OCI-LY1 (cell line): ENCODE data around the gene ATP11A.
"Not testable (repeated sequence)": the region's sequence is repeated elsewhere in the genome, so short reads cannot be mapped to it uniquely, and the experiment has no call there.

Experiments
- H2AFZ ChIP-seq: fragments of 200-600 bp; sonication (generic), shearing (Covaris generic); 2 replicates; pipeline ENCODE4 v1.6.0; 2014; ENCODE audit warnings: antibody characterized with exemption, mild to moderate bottlenecking, low read length
- H3F3A ChIP-seq: fragments of 200-600 bp; sonication (generic), shearing (Covaris generic); 2 replicates; pipeline ENCODE4 v1.6.0; 2014; ENCODE audit warnings: mild to moderate bottlenecking, antibody characterized with exemption, low read length, moderate library complexity; ENCODE audit not compliant: insufficient read depth
- H3K27ac ChIP-seq: fragments of 200-600 bp; sonication (generic); 2 replicates; pipeline ENCODE4 v1.5.1; 2014; ENCODE audit warnings: low read length, mixed run types, mild to moderate bottlenecking, low read depth; ENCODE audit not compliant: poor library complexity, severe bottlenecking
- H3K27me3 ChIP-seq: fragments of 200-600 bp; sonication (generic); 2 replicates; pipeline ENCODE4 v1.6.0; 2014; ENCODE audit warnings: antibody characterized with exemption, mild to moderate bottlenecking, low read length, moderate library complexity; ENCODE audit not compliant: insufficient read depth
- H3K36me3 ChIP-seq: fragments of 200-600 bp; sonication (generic); 2 replicates; pipeline ENCODE4 v1.6.1; 2014; ENCODE audit warnings: mild to moderate bottlenecking, antibody characterized with exemption, low read length, moderate library complexity, mixed read lengths; ENCODE audit not compliant: insufficient read depth
- H3K4me1 ChIP-seq: fragments of 200-600 bp; sonication (generic); 2 replicates; pipeline ENCODE4 v1.5.1; 2014; ENCODE audit warnings: mild to moderate bottlenecking, low read length, moderate library complexity; ENCODE audit not compliant: insufficient read depth, severe bottlenecking
- H3K4me2 ChIP-seq: fragments of 200-600 bp; sonication (generic), shearing (Covaris generic); 2 replicates; pipeline ENCODE4 v1.6.1; 2014; ENCODE audit warnings: low read length
- H3K4me3 ChIP-seq: fragments of 200-600 bp; sonication (generic); 2 replicates; pipeline ENCODE4 v1.5.1; 2014; ENCODE audit warnings: low read length, low read depth, mild to moderate bottlenecking, mixed read lengths; ENCODE audit not compliant: poor library complexity, severe bottlenecking
- H3K79me2 ChIP-seq: fragments of 200-600 bp; shearing (Covaris generic); 2 replicates; pipeline ENCODE4 v1.6.1; 2016; ENCODE audit warnings: mixed run types, low read length, mixed read lengths; ENCODE audit not compliant: insufficient read depth
- H3K9ac ChIP-seq: fragments of 200-600 bp; sonication (generic), shearing (Covaris generic); 2 replicates; pipeline ENCODE4 v1.6.1; 2014; ENCODE audit warnings: mild to moderate bottlenecking, low read length, mixed read lengths
- H3K9me2 ChIP-seq: fragments of 200-600 bp; sonication (generic), shearing (Covaris generic); 2 replicates; pipeline ENCODE4 v1.6.1; 2014; ENCODE audit warnings: low read depth, mild to moderate bottlenecking, low read length, mixed read lengths
- H3K9me3 ChIP-seq: fragments of 200-600 bp; shearing (Covaris generic); 2 replicates; pipeline ENCODE4 v1.6.1; 2014; ENCODE audit warnings: low read length, mixed read lengths
- H4K20me1 ChIP-seq: fragments of 200-600 bp; sonication (generic), shearing (Covaris generic); 2 replicates; pipeline ENCODE4 v1.6.0; 2016; ENCODE audit warnings: mild to moderate bottlenecking, low read length; ENCODE audit not compliant: insufficient read depth
- CTCF ChIP-seq: fragments of 200-600 bp; sonication (generic), shearing (Covaris generic); IDR thresholded peaks from 2 replicates; pipeline ENCODE4 v1.5.1; 2017; ENCODE audit warnings: mild to moderate bottlenecking, antibody characterized with exemption, low read length, moderate library complexity, mixed read lengths
- EZH2 ChIP-seq: fragments of 200-600 bp; sonication (generic), shearing (Covaris generic); IDR thresholded peaks from 2 replicates; pipeline ENCODE4 v1.8.0; 2017; ENCODE audit warnings: borderline replicate concordance, mixed run types, mild to moderate bottlenecking, antibody characterized with exemption, low read length, moderate library complexity, mixed read lengths

The ATP11A gene

GRCh38 chr13:112708560-112709240 lies 18.9 kb downstream of the ATP11A start:
- no peaks in the 10 kb centered on the region for H3K4me1 ChIP-seq
- no peaks in the 10 kb centered on the region; the same call in 1 of the 2 replicates for H3K36me3 ChIP-seq
- TF ChIP-seq CTCF (no peak), EZH2 (no peak)
- H3K4me3 ChIP-seq, result no peak overlapping the region
- no peaks in the 10 kb centered on the region for H3K79me2 ChIP-seq
- H3K9ac ChIP-seq, result no peak overlapping the region
- no peaks in the 10 kb centered on the region for H4K20me1 ChIP-seq
- H3F3A ChIP-seq, result no peaks in the 10 kb centered on the region
- H2AFZ ChIP-seq, result no peak overlapping the region
- H3K4me2 ChIP-seq, result no peak overlapping the region
- no peaks in the 10 kb centered on the region for H3K9me3 ChIP-seq
- H3K27ac ChIP-seq, result no peak overlapping the region
- H3K9me2 ChIP-seq, result no peaks in the 10 kb centered on the region
- H3K27me3 ChIP-seq, result peaks cover 8% of the 10 kb centered on the region; the same call in 1 of the 2 replicates

GRCh38 chr13:112709316-112709715 lies 19.5 kb downstream of the ATP11A start:
- not testable (repeated sequence) for H4K20me1 ChIP-seq, H3F3A ChIP-seq, H3K9me3 ChIP-seq, H3K4me2 ChIP-seq, H3K9me2 ChIP-seq, H3K27ac ChIP-seq, H3K9ac ChIP-seq, H3K79me2 ChIP-seq, H3K36me3 ChIP-seq, H3K4me1 ChIP-seq, H2AFZ ChIP-seq, H3K4me3 ChIP-seq
- peaks cover 11% of the 10 kb centered on the region; the same call in 1 of the 2 replicates for H3K27me3 ChIP-seq

- H3K9ac ChIP-seq, result no peak overlapping the region
- H3K4me3 ChIP-seq, result no peak overlapping the region
- H3K27me3 ChIP-seq, result peaks cover 15% of the 10 kb centered on the region; the same call in 1 of the 2 replicates
- H3K9me3 ChIP-seq, result no peaks in the 10 kb centered on the region
- H3K4me2 ChIP-seq, result no peak overlapping the region
- TF ChIP-seq CTCF (no peak), EZH2 (no peak)
- H3K27ac ChIP-seq, result no peak overlapping the region
- no peaks in the 10 kb centered on the region for H3K79me2 ChIP-seq
- H3K36me3 ChIP-seq, result no peaks in the 10 kb centered on the region; the same call in 1 of the 2 replicates
- no peaks in the 10 kb centered on the region for H3K4me1 ChIP-seq
- no peak overlapping the region for H2AFZ ChIP-seq
- no peaks in the 10 kb centered on the region for H4K20me1 ChIP-seq
- no peaks in the 10 kb centered on the region for H3K9me2 ChIP-seq
- H3F3A ChIP-seq, result no peaks in the 10 kb centered on the region
Measured at GRCh38 chr13:112709825-112710783, 20.3 kb downstream of the ATP11A start.
